ENCODE measurements around the gene EI24.

GRCh38 chr11:125566235-125566634 is 3.0 kb upstream of the EI24 start:
- TF ChIP-seq EZH2phosphoT487 (IDR thresholded peaks at IDR 0.05; ENCODE audit: low read depth, severe bottlenecking, unreplicated experiment), result no peak
- TF ChIP-seq CTCF (IDR thresholded peaks at IDR 0.05; ENCODE audit: poor library complexity), result no peak
